Fibroblast of lung (primary cell): Measurements from ENCODE around the gene STYXL2. TPM values are rescaled to one million over a fixed set of nuclear protein-coding genes. Genes with fewer than 3 reads are reported as not detected.

Experiments
- DNase-seq, 2 donors: peaks; one replicate each; pipeline versions ENCODE4 v3.0.0 to v3.0.0-alpha.2; 2010; ENCODE audit warnings: low read depth in 2 of 2
- H2AFZ ChIP-seq: 2 replicates; pipeline ENCODE4 v1.5.1; 2012; ENCODE audit warnings: low read length, control low read depth, inconsistent platforms
- H3K27ac ChIP-seq: 2 replicates; pipeline ENCODE4 v1.5.1; 2011; ENCODE audit warnings: low read length, control low read depth; ENCODE audit not compliant: insufficient read depth
- H3K27me3 ChIP-seq: 2 replicates; pipeline ENCODE4 v1.5.1; 2011; ENCODE audit warnings: mild to moderate bottlenecking, low read length; ENCODE audit not compliant: control insufficient read depth, insufficient read depth
- H3K36me3 ChIP-seq: 2 replicates; pipeline ENCODE4 v1.5.1; 2011; ENCODE audit warnings: low read length; ENCODE audit not compliant: control insufficient read depth, insufficient read depth
- H3K4me1 ChIP-seq: 2 replicates; pipeline ENCODE4 v1.5.1; 2011; ENCODE audit warnings: low read length; ENCODE audit not compliant: control insufficient read depth, insufficient read depth; ENCODE audit errors: extremely low read depth
- H3K4me2 ChIP-seq: 2 replicates; pipeline ENCODE4 v1.5.1; 2011; ENCODE audit warnings: low read length, control low read depth; ENCODE audit not compliant: insufficient read depth; ENCODE audit errors: extremely low read depth
- H3K4me3 ChIP-seq, 4 experiments: fragments of 200-600 bp in 1 of 4; sonication (generic) in 1 of 4; replicated peaks in 1 of 4; 2 replicates each; pipeline ENCODE4 v1.5.1; 2011 to 2016; ENCODE audit warnings: low read length in 4 of 4, low read depth in 3 of 4, mild to moderate bottlenecking in 3 of 4, control low read depth in 2 of 4, inconsistent platforms in 1 of 4, mixed read lengths in 1 of 4; ENCODE audit not compliant: insufficient read depth in 1 of 4; ENCODE audit errors: control extremely low read depth in 1 of 4
- H3K79me2 ChIP-seq: 2 replicates; pipeline ENCODE4 v1.5.1; 2012; ENCODE audit warnings: mild to moderate bottlenecking, low read length, inconsistent platforms; ENCODE audit not compliant: control insufficient read depth, insufficient read depth
- H3K9ac ChIP-seq: 2 replicates; pipeline ENCODE4 v1.5.1; 2011; ENCODE audit warnings: mild to moderate bottlenecking, low read length, control low read depth; ENCODE audit not compliant: insufficient read depth
- H3K9me3 ChIP-seq: 2 replicates; pipeline ENCODE4 v1.5.1; 2012; ENCODE audit warnings: low read depth, low read length; ENCODE audit not compliant: control insufficient read depth, insufficient read depth
- H4K20me1 ChIP-seq: 2 replicates; pipeline ENCODE4 v1.5.1; 2011; ENCODE audit warnings: low read length; ENCODE audit not compliant: control insufficient read depth, insufficient read depth; ENCODE audit errors: extremely low read depth
- CTCF ChIP-seq, 2 donors: IDR thresholded peaks in 1 of 2; conservative IDR thresholded peaks in 1 of 2; 1 replicate in 1 of 2; 2 replicates in 1 of 2; pipeline ENCODE4 v1.5.1; 2011 to 2012; ENCODE audit warnings: low read length in 2 of 2, control low read depth in 1 of 2, inconsistent platforms in 1 of 2, low read depth in 1 of 2, mild to moderate bottlenecking in 1 of 2
- EZH2 ChIP-seq: IDR thresholded peaks from 2 replicates; pipeline ENCODE4 v1.5.1; 2012; ENCODE audit warnings: low read length, control low read depth, mild to moderate bottlenecking; ENCODE audit errors: missing control alignments
- polyA plus RNA-seq, 2 donors: library from polyadenylated mRNA; depleted of rRNA in 1 of 2; stranded (reverse) in 1 of 2; unstranded in 1 of 2; fragments of >200 nt; gene quantifications; 2 replicates each; pipeline ENCODE4 v1.2.1, GENCODE V29; 2011 to 2012; ENCODE audit warnings: missing spikeins in 1 of 2
- total RNA-seq: library from RNA; depleted of rRNA; stranded (reverse); fragments of >200 nt; gene quantifications from 2 replicates; pipeline ENCODE4 v1.2.1, GENCODE V29; 2014

Gene STYXL2
- total and polyA plus RNA-seq, 2 donors (not counting 1 experiment from before 2014, with no cell fraction given) = not detected

GRCh38 chr1:167102906-167103573, 9.2 kb downstream of the STYXL2 start:
- H3K4me1 ChIP-seq = no peaks in the 10 kb centered on the region
- H3K36me3 ChIP-seq = no peaks in the 10 kb centered on the region
- H3K9me3 ChIP-seq = no peaks in the 10 kb centered on the region
- no peaks in the 10 kb centered on the region for H3K27me3 ChIP-seq
- TF ChIP-seq CTCF (conservative IDR thresholded peaks at IDR 0.05 in 1 of 2, IDR thresholded peaks at IDR 0.05 in 1 of 2; ENCODE audit: low read depth in 1 of 2, low read length in 2 of 2) = no peak
- DNase-seq = no peak
- no peak overlapping the region for H3K9ac ChIP-seq
- H3K4me3 ChIP-seq = no peak overlapping the region
- no peaks in the 10 kb centered on the region for H3K79me2 ChIP-seq
- H2AFZ ChIP-seq = no peak overlapping the region
- H3K27ac ChIP-seq = no peak overlapping the region
- no peak overlapping the region for H3K4me2 ChIP-seq
- no peaks in the 10 kb centered on the region for H4K20me1 ChIP-seq

GRCh38 chr1:167104256-167104633, 10.4 kb downstream of the STYXL2 start:
- Histone ChIP-seq H3K27ac (no peak overlapping the region), H3K4me3 (no peak overlapping the region), H3K4me2 (no peak overlapping the region), H3K36me3 (no peaks in the 10 kb centered on the region), H3K4me1 (no peaks in the 10 kb centered on the region), H3K27me3 (no peaks in the 10 kb centered on the region), H2AFZ (no peak overlapping the region), H3K9me3 (no peaks in the 10 kb centered on the region), H3K79me2 (no peaks in the 10 kb centered on the region), H3K9ac (no peak overlapping the region), H4K20me1 (no peaks in the 10 kb centered on the region)
- TF ChIP-seq CTCF (conservative IDR thresholded peaks at IDR 0.05 in 1 of 2, IDR thresholded peaks at IDR 0.05 in 1 of 2; ENCODE audit: low read depth in 1 of 2, low read length in 2 of 2) (no peak), EZH2 (no peak)
- no peak for DNase-seq

- TF ChIP-seq EZH2 = no peak
- TF ChIP-seq CTCF (conservative IDR thresholded peaks at IDR 0.05 in 1 of 2, IDR thresholded peaks at IDR 0.05 in 1 of 2; ENCODE audit: low read depth in 1 of 2, low read length in 2 of 2) = no peak
- H3K4me3 ChIP-seq = no peak overlapping the region
- no peaks in the 10 kb centered on the region for H3K36me3 ChIP-seq
- H3K27me3 ChIP-seq = no peaks in the 10 kb centered on the region
- no peaks in the 10 kb centered on the region for H3K79me2 ChIP-seq
- no peaks in the 10 kb centered on the region for H3K9me3 ChIP-seq
- H3K4me1 ChIP-seq = no peaks in the 10 kb centered on the region
- no peak overlapping the region for H3K27ac ChIP-seq
- no peaks in the 10 kb centered on the region for H4K20me1 ChIP-seq
- no peak overlapping the region for H3K9ac ChIP-seq
- DNase-seq = no peak
- no peak overlapping the region for H3K4me2 ChIP-seq
- H2AFZ ChIP-seq = no peak overlapping the region
Observed at GRCh38 chr1:167105271-167106118, 11.6 kb downstream of the STYXL2 start.
